MM.1S (cell line): ENCODE data around the gene C11orf86.

ENCODE experiments used
- EZH2 ChIP-seq: fragments of 300-600 bp; sonication (generic); optimal IDR thresholded peaks from 2 replicates; pipeline ENCODE3; 2017; ENCODE audit warnings: low read depth, mild to moderate bottlenecking, antibody characterized with exemption, low read length, mixed read lengths
- EZH2phosphoT487 ChIP-seq: fragments of 300-600 bp; sonication (generic); IDR thresholded peaks from 2 replicates; pipeline ENCODE4 v1.6.1; 2018; ENCODE audit warnings: antibody characterized with exemption, low read length
- TF ChIP-seq, protein P1 (sequence below): fragments of 300-600 bp; sonication (generic); IDR thresholded peaks from 2 replicates; pipeline ENCODE4 v1.5.1; 2016; ENCODE audit warnings: antibody characterized with exemption, low read length, mixed read lengths

DNA sequence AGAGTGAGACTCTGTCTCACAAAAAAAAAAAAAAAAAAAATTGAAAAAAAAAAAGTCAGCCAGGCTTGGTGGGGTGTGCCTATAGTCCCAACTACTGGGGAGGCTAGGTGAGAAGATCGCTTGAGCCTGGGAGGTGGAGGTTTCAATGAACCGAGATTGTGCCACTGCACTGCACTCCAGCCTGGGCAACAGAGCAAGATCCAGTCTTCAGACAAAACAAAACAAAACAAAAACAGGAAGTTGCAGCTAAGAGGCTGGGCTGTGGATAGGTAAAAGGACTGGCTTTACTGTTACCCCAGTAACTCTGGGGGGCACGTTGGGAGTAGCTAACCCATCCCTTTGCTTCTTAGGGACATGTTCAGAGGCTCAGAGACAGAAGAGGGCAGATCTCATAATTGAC, 10.6 kb upstream of the C11orf86 start:
- TF ChIP-seq EZH2phosphoT487 (no peak), EZH2 (no peak)
- TF ChIP-seq, protein P1, sequence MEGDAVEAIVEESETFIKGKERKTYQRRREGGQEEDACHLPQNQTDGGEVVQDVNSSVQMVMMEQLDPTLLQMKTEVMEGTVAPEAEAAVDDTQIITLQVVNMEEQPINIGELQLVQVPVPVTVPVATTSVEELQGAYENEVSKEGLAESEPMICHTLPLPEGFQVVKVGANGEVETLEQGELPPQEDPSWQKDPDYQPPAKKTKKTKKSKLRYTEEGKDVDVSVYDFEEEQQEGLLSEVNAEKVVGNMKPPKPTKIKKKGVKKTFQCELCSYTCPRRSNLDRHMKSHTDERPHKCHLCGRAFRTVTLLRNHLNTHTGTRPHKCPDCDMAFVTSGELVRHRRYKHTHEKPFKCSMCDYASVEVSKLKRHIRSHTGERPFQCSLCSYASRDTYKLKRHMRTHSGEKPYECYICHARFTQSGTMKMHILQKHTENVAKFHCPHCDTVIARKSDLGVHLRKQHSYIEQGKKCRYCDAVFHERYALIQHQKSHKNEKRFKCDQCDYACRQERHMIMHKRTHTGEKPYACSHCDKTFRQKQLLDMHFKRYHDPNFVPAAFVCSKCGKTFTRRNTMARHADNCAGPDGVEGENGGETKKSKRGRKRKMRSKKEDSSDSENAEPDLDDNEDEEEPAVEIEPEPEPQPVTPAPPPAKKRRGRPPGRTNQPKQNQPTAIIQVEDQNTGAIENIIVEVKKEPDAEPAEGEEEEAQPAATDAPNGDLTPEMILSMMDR = no peak
